Spleen (tissue), 11 donors: Measurements from ENCODE around the gene DLX4. TPM values are rescaled to one million over a fixed set of nuclear protein-coding genes. Genes with fewer than 3 reads are reported as not detected.
A peak's percentile ranks its signal among the peaks of the same experiment; 100 is the strongest.

Source experiments
- DNase-seq: peaks from one replicate; pipeline ENCODE4 v3.0.0-alpha.2; 2020
- H3K27ac ChIP-seq, 8 donors: fragments of 200-600 bp; sonication (generic) in 7 of 8; 1 replicate in 4 of 8; 2 replicates in 4 of 8; pipeline versions ENCODE4 v1.5.0 to v1.8.0; 2016 to 2021; ENCODE audit warnings: inconsistent platforms in 4 of 8, mild to moderate bottlenecking in 4 of 8, moderate library complexity in 1 of 8
- H3K27me3 ChIP-seq, 7 donors: fragments of 200-600 bp; sonication (generic) in 6 of 7; replicated peaks in 1 of 7; 1 replicate in 4 of 7; 2 replicates in 3 of 7; pipeline versions ENCODE4 v1.5.0 to v1.8.0; 2016 to 2021; ENCODE audit warnings: inconsistent platforms in 3 of 7, mild to moderate bottlenecking in 1 of 7
- H3K36me3 ChIP-seq, 6 donors: fragments of 200-600 bp; sonication (generic) in 5 of 6; 1 replicate in 4 of 6; 2 replicates in 2 of 6; pipeline versions ENCODE4 v1.5.0 to v1.8.0; 2016 to 2021; ENCODE audit warnings: inconsistent platforms in 2 of 6
- H3K4me1 ChIP-seq, 6 donors: fragments of 200-600 bp; sonication (generic) in 5 of 6; 1 replicate in 3 of 6; 2 replicates in 3 of 6; pipeline versions ENCODE4 v1.5.0 to v1.8.0; 2016 to 2021; ENCODE audit warnings: inconsistent platforms in 3 of 6
- H3K4me3 ChIP-seq, 8 donors: fragments of 200-600 bp; sonication (generic) in 7 of 8; 1 replicate in 4 of 8; 2 replicates in 4 of 8; pipeline versions ENCODE4 v1.5.0 to v1.8.0; 2016 to 2021; ENCODE audit warnings: inconsistent platforms in 4 of 8, mild to moderate bottlenecking in 4 of 8, moderate library complexity in 2 of 8
- H3K9me3 ChIP-seq, 8 donors: fragments of 200-600 bp; sonication (generic) in 7 of 8; 1 replicate in 4 of 8; 2 replicates in 4 of 8; pipeline versions ENCODE4 v1.5.0 to v1.8.0; 2016 to 2021; ENCODE audit warnings: inconsistent platforms in 4 of 8
- POLR2A ChIP-seq, 3 donors: fragments of 450-650 bp; IDR thresholded peaks; one replicate each; pipeline ENCODE4 v1.5.1; 2017; ENCODE audit warnings: antibody characterized with exemption in 3 of 3, mild to moderate bottlenecking in 1 of 3
- POLR2AphosphoS5 ChIP-seq, 3 donors: sonication (generic); formaldehyde crosslinking; IDR thresholded peaks; one replicate each; pipeline ENCODE4 v1.5.1; 2017; ENCODE audit warnings: antibody characterized with exemption in 3 of 3
- WGBS, 5 donors: extraction: QIAGEN DNeasy Blood & Tissue Kit in 3 of 5; methylation state at CpG; one replicate each; pipeline versions ENCODE4 v1.1.5 to v1.1.7; 2013 to 2018; 5-methylcytosine and 5-hydroxymethylcytosine counted together
- intact Hi-C: fragments of 100-400 bp; cut with DNase I; formaldehyde crosslinking; loops from one replicate; pipeline ENCODE4 v1.15.0; 2023; ENCODE audit warnings: low total_unique reads
- polyA plus RNA-seq, 3 donors: library from polyadenylated mRNA; stranded (reverse); fragments of 200-250 nt; gene quantifications; one replicate each; pipeline ENCODE4 v1.2.1, GENCODE V29; 2013
- total RNA-seq, 7 donors: library from RNA; depleted of rRNA in 3 of 7; stranded (reverse); fragments of >200 nt in 3 of 7; fragmentation: NEBNext Ultra II Directional in 4 of 7; extraction: Animal tissue kit (Norgen Biotek cat#: 25700) in 4 of 7; gene quantifications; one replicate each; pipeline versions ENCODE4 v1.1.0 to v1.2.1, GENCODE V29; 2016 to 2021
- TF ChIP-seq, protein P1 (sequence below), 11 experiments: fragments of 200-600 bp in 7 of 11; fragments of 450-650 bp in 4 of 11; sonication (generic) in 4 of 11; IDR thresholded peaks in 8 of 11; conservative IDR thresholded peaks in 3 of 11; 1 replicate in 7 of 11; 2 replicates in 4 of 11; pipeline versions ENCODE4 v1.4.0 to v1.8.0; 2016 to 2021; ENCODE audit warnings: antibody characterized with exemption in 11 of 11, inconsistent platforms in 4 of 11, mild to moderate bottlenecking in 1 of 11
- donor health status: healthy with polysubstance abuse.
- donor health status: DM: no; HTN: no; CAD: no; lungs with moderate emphysema.
- donor health status: DM: no; HTN: no; CAD: no.
- donor health status: Bipolar disorder and iron deficiency.
- donor health status: healthy.
- donor health status: DM: no; HTN: no; CAD: no.
- donor health status: DM: yes; HTN: yes; CAD: no.

The DLX4 gene
- total and polyA plus RNA-seq, 10 donors: 0.09 to 1.1 (median 0.31) TPM; not detected in 2

- 0 to 8% (median 7%) methylated on average over 16 of the region's 16 CpGs for WGBS, 5 donors
- DNase-seq: no peak
- H3K4me3 ChIP-seq: peak overlapping the region in 1 of 8 donors; percentile 16
- no peak overlapping the region for H3K27ac ChIP-seq
- H3K36me3 ChIP-seq: no peaks in the 10 kb centered on the region
- peaks cover 14 to 100% (median 93%) of the 10 kb centered on the region in 7 donors for H3K27me3 ChIP-seq
- H3K9me3 ChIP-seq: no peaks in the 10 kb centered on the region
- TF ChIP-seq, protein P1, sequence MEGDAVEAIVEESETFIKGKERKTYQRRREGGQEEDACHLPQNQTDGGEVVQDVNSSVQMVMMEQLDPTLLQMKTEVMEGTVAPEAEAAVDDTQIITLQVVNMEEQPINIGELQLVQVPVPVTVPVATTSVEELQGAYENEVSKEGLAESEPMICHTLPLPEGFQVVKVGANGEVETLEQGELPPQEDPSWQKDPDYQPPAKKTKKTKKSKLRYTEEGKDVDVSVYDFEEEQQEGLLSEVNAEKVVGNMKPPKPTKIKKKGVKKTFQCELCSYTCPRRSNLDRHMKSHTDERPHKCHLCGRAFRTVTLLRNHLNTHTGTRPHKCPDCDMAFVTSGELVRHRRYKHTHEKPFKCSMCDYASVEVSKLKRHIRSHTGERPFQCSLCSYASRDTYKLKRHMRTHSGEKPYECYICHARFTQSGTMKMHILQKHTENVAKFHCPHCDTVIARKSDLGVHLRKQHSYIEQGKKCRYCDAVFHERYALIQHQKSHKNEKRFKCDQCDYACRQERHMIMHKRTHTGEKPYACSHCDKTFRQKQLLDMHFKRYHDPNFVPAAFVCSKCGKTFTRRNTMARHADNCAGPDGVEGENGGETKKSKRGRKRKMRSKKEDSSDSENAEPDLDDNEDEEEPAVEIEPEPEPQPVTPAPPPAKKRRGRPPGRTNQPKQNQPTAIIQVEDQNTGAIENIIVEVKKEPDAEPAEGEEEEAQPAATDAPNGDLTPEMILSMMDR (IDR thresholded peaks at IDR 0.05 in 8 of 11, conservative IDR thresholded peaks at IDR 0.05 in 3 of 11): no peak
- TF ChIP-seq POLR2A (IDR thresholded peaks at IDR 0.05) (no peak), POLR2AphosphoS5 (IDR thresholded peaks at IDR 0.05) (no peak)
- intact Hi-C loops: no loop called here
- peaks cover 14 to 52% (median 40%) of the 10 kb centered on the region in 6 donors for H3K4me1 ChIP-seq
Observed at GRCh38 chr17:49965524-49965909, 3.5 kb upstream of the DLX4 start.

GRCh38 chr17:49966767-49967166 lies 2.2 kb upstream of the DLX4 start:
- intact Hi-C loops: no loop called here
- H3K4me1 ChIP-seq: peaks cover 14 to 63% (median 45%) of the 10 kb centered on the region in 6 donors
- WGBS, 5 donors: 26 to 42% (median 32%) methylated on average over 3 of the region's 3 CpGs

GRCh38 chr17:49967205-49967604 lies 1.8 kb upstream of the DLX4 start:
- TF ChIP-seq POLR2A (IDR thresholded peaks at IDR 0.05) (no peak), POLR2AphosphoS5 (IDR thresholded peaks at IDR 0.05) (no peak)
- TF ChIP-seq, protein P1 (IDR thresholded peaks at IDR 0.05 in 8 of 11, conservative IDR thresholded peaks at IDR 0.05 in 3 of 11): no peak
- H3K4me1 ChIP-seq: peaks cover 18 to 68% (median 49%) of the 10 kb centered on the region in 6 donors
- intact Hi-C loops: no loop called here
- H3K27ac ChIP-seq: no peak overlapping the region
- no peaks in the 10 kb centered on the region for H3K9me3 ChIP-seq
- H3K4me3 ChIP-seq: no peak overlapping the region
- 20 to 24% (median 22%) methylated on average over 3 of the region's 3 CpGs for WGBS, 5 donors
- H3K27me3 ChIP-seq: peaks cover 14 to 100% (median 100%) of the 10 kb centered on the region in 7 donors
- H3K36me3 ChIP-seq: no peaks in the 10 kb centered on the region
- no peak for DNase-seq

More at GRCh38 chr17:49966767-49967166, 2.2 kb upstream of the DLX4 start:
- Histone ChIP-seq H3K27me3 (peaks cover 14 to 100% (median 100%) of the 10 kb centered on the region in 7 donors), H3K36me3 (no peaks in the 10 kb centered on the region), H3K9me3 (no peaks in the 10 kb centered on the region), H3K27ac (no peak overlapping the region), H3K4me3 (no peak overlapping the region)
- TF ChIP-seq POLR2A (IDR thresholded peaks at IDR 0.05) (no peak), POLR2AphosphoS5 (IDR thresholded peaks at IDR 0.05) (no peak)
- TF ChIP-seq, protein P1 (IDR thresholded peaks at IDR 0.05 in 8 of 11, conservative IDR thresholded peaks at IDR 0.05 in 3 of 11): no peak
- DNase-seq: no peak

GRCh38 chr17:49967621-49968404 lies 1.2 kb upstream of the DLX4 start:
- intact Hi-C loops: no loop called here
- H3K4me1 ChIP-seq: peaks cover 24 to 74% (median 55%) of the 10 kb centered on the region in 6 donors
- H3K27me3 ChIP-seq: peaks cover 14 to 100% (median 100%) of the 10 kb centered on the region in 7 donors
- H3K36me3 ChIP-seq: no peaks in the 10 kb centered on the region
- no peaks in the 10 kb centered on the region for H3K9me3 ChIP-seq
- TF ChIP-seq POLR2AphosphoS5 (IDR thresholded peaks at IDR 0.05) (no peak), POLR2A (IDR thresholded peaks at IDR 0.05) (no peak)
- TF ChIP-seq, protein P1 (IDR thresholded peaks at IDR 0.05 in 8 of 11, conservative IDR thresholded peaks at IDR 0.05 in 3 of 11): no peak
- peak overlapping the region in 7 of 8 donors; percentile 47 to 85 (median 59) for H3K4me3 ChIP-seq
- no peak for DNase-seq
- 20 to 21% (median 21%) methylated on average over 10 of the region's 10 CpGs for WGBS, 5 donors
- H3K27ac ChIP-seq: peak overlapping the region in 1 of 8 donors; percentile 19
